NCI-H1694 (cell line): ENCODE measurements around the gene KCNJ12.
"Not testable (repeated sequence)": the region's sequence is repeated elsewhere in the genome, so short reads cannot be mapped to it uniquely, and the experiment has no call there.

Experiments used
- DNase-seq: peaks from one replicate; lab custom pipeline; 2025; lab: John Stamatoyannopoulos, UW

KCNJ12 gene

GRCh38 chr17:21376081-21376758, at the start of gene KCNJ12:
Gene KCNJ12, plus strand, starts transcription at chr17:21376357. Its CDS starts 38,986 bp downstream, at chr17:21415343.
- DNase-seq = no peak

- DNase-seq = not testable (repeated sequence)
Measured at GRCh38 chr17:21327921-21328320, 48.2 kb upstream of the KCNJ12 start.

GRCh38 chr17:21328778-21329177, 47.4 kb upstream of the KCNJ12 start:
- not testable (repeated sequence) for DNase-seq

GRCh38 chr17:21330436-21331160, 45.6 kb upstream of the KCNJ12 start:
- DNase-seq = no peak

- not testable (repeated sequence) for DNase-seq
Measured at GRCh38 chr17:21336541-21337294, 39.4 kb upstream of the KCNJ12 start.

- not testable (repeated sequence) for DNase-seq
Measured at GRCh38 chr17:21337981-21338625, 38.1 kb upstream of the KCNJ12 start.

GRCh38 chr17:21339011-21339410, 37.1 kb upstream of the KCNJ12 start:
- no peak for DNase-seq

- DNase-seq = not testable (repeated sequence)
Measured at GRCh38 chr17:21339571-21339970, 36.6 kb upstream of the KCNJ12 start.

- not testable (repeated sequence) for DNase-seq
Measured at GRCh38 chr17:21340407-21340806, 35.8 kb upstream of the KCNJ12 start.

GRCh38 chr17:21341279-21341678, 34.9 kb upstream of the KCNJ12 start:
- DNase-seq = not testable (repeated sequence)

GRCh38 chr17:21341925-21342540, 34.1 kb upstream of the KCNJ12 start:
- not testable (repeated sequence) for DNase-seq

GRCh38 chr17:21343061-21343949, 32.9 kb upstream of the KCNJ12 start:
- DNase-seq = not testable (repeated sequence)

- not testable (repeated sequence) for DNase-seq
Measured at GRCh38 chr17:21344801-21345200, 31.4 kb upstream of the KCNJ12 start.

- DNase-seq = no peak
Measured at GRCh38 chr17:21345236-21345635, 30.9 kb upstream of the KCNJ12 start.

- not testable (repeated sequence) for DNase-seq
Measured at GRCh38 chr17:21346107-21346506, 30.1 kb upstream of the KCNJ12 start.

- not testable (repeated sequence) for DNase-seq
Measured at GRCh38 chr17:21346651-21347250, 29.4 kb upstream of the KCNJ12 start.

- not testable (repeated sequence) for DNase-seq
Measured at GRCh38 chr17:21347660-21348059, 28.5 kb upstream of the KCNJ12 start.

- DNase-seq = not testable (repeated sequence)
Measured at GRCh38 chr17:21348081-21348925, 27.9 kb upstream of the KCNJ12 start.

GRCh38 chr17:21348926-21349261, 27.3 kb upstream of the KCNJ12 start:
- not testable (repeated sequence) for DNase-seq
